Suprapubic skin (tissue), 4 donors: Measurements from ENCODE around the gene UBASH3A. TPM values are rescaled to one million over a fixed set of nuclear protein-coding genes. Genes with fewer than 3 reads are reported as not detected.

ENCODE experiments used
- DNase-seq, 2 donors: peaks; one replicate each; pipeline ENCODE4 v3.0.0-alpha.2; 2019; ENCODE audit warnings: low spot score in 2 of 2
- H3K27ac ChIP-seq: fragments of 200-600 bp; sonication (generic); one replicate; pipeline ENCODE4 v1.5.1; 2019
- H3K27me3 ChIP-seq: fragments of 200-600 bp; sonication (generic); one replicate; pipeline ENCODE4 v1.5.1; 2019
- H3K36me3 ChIP-seq: fragments of 200-600 bp; sonication (generic); one replicate; pipeline ENCODE4 v1.5.1; 2019
- H3K4me1 ChIP-seq: fragments of 200-600 bp; sonication (generic); one replicate; pipeline ENCODE4 v1.5.1; 2019
- H3K4me3 ChIP-seq: fragments of 200-600 bp; sonication (generic); one replicate; pipeline ENCODE4 v1.5.1; 2019; ENCODE audit warnings: mild to moderate bottlenecking
- H3K9me3 ChIP-seq: fragments of 200-600 bp; sonication (generic); one replicate; pipeline ENCODE4 v1.5.1; 2019
- CTCF ChIP-seq, 2 donors: fragments of 200-600 bp in 1 of 2; fragments of 450-650 bp in 1 of 2; sonication (generic) in 1 of 2; IDR thresholded peaks; one replicate each; pipeline ENCODE4 v1.5.1; 2016 to 2019; ENCODE audit warnings: antibody characterized with exemption in 2 of 2, mild to moderate bottlenecking in 1 of 2, moderate library complexity in 1 of 2
- EP300 ChIP-seq: sonication (generic); formaldehyde crosslinking; IDR thresholded peaks from one replicate; pipeline ENCODE4 v1.6.1; 2017; ENCODE audit warnings: antibody characterized with exemption
- POLR2A ChIP-seq, 2 donors: fragments of 450-650 bp; IDR thresholded peaks; one replicate each; pipeline ENCODE4 v1.6.1; 2017; ENCODE audit warnings: antibody characterized with exemption in 2 of 2, mild to moderate bottlenecking in 2 of 2, moderate library complexity in 2 of 2
- POLR2AphosphoS5 ChIP-seq, 3 donors: sonication (generic); formaldehyde crosslinking; IDR thresholded peaks; one replicate each; pipeline ENCODE4 v1.6.1; 2017; ENCODE audit warnings: antibody characterized with exemption in 3 of 3
- WGBS: methylation state at CpG from one replicate; pipeline ENCODE4 v1.1.5; 2018; 5-methylcytosine and 5-hydroxymethylcytosine counted together
- total RNA-seq, 4 donors: library from RNA; depleted of rRNA; stranded (reverse); fragments of >200 nt; gene quantifications; one replicate each; pipeline ENCODE4 v1.1.0, GENCODE V29; 2016

Gene UBASH3A
- total RNA-seq, 4 donors from 2014 or later: 0.36 to 1.0 (median 0.47) TPM; not detected in 1

- H3K9me3 ChIP-seq: no peaks in the 10 kb centered on the region
- H3K36me3 ChIP-seq: no peaks in the 10 kb centered on the region
- H3K4me3 ChIP-seq: no peak overlapping the region
- 89% methylated on average over 1 of the region's 1 CpG for WGBS
- H3K4me1 ChIP-seq: no peaks in the 10 kb centered on the region
- no peak for DNase-seq
- H3K27me3 ChIP-seq: peaks cover 11% of the 10 kb centered on the region
- no peak overlapping the region for H3K27ac ChIP-seq
- TF ChIP-seq POLR2AphosphoS5 (IDR thresholded peaks at IDR 0.05): no peak
- TF ChIP-seq CTCF (IDR thresholded peaks at IDR 0.05): no peak
- no peak for TF ChIP-seq EP300
- TF ChIP-seq POLR2A (IDR thresholded peaks at IDR 0.05): no peak
Measured at GRCh38 chr21:42381347-42381984, 22.2 kb upstream of the UBASH3A start.

GRCh38 chr21:42382915-42383314 is 20.8 kb upstream of the UBASH3A start:
- H3K27ac ChIP-seq: no peak overlapping the region
- H3K9me3 ChIP-seq: no peaks in the 10 kb centered on the region
- no peaks in the 10 kb centered on the region for H3K4me1 ChIP-seq
- H3K36me3 ChIP-seq: no peaks in the 10 kb centered on the region
- H3K27me3 ChIP-seq: peaks cover 3% of the 10 kb centered on the region
- 83% methylated on average over 4 of the region's 6 CpGs for WGBS
- no peak for DNase-seq
- TF ChIP-seq EP300: no peak
- no peak for TF ChIP-seq CTCF (IDR thresholded peaks at IDR 0.05)
- TF ChIP-seq POLR2AphosphoS5 (IDR thresholded peaks at IDR 0.05): no peak
- no peak for TF ChIP-seq POLR2A (IDR thresholded peaks at IDR 0.05)
- no peak overlapping the region for H3K4me3 ChIP-seq

GRCh38 chr21:42383331-42383730 is 20.4 kb upstream of the UBASH3A start:
- no peak overlapping the region for H3K27ac ChIP-seq
- H3K4me1 ChIP-seq: no peaks in the 10 kb centered on the region
- DNase-seq: no peak
- H3K36me3 ChIP-seq: no peaks in the 10 kb centered on the region
- peaks cover 3% of the 10 kb centered on the region for H3K27me3 ChIP-seq
- TF ChIP-seq EP300: no peak
- TF ChIP-seq CTCF (IDR thresholded peaks at IDR 0.05): no peak
- no peak for TF ChIP-seq POLR2AphosphoS5 (IDR thresholded peaks at IDR 0.05)
- TF ChIP-seq POLR2A (IDR thresholded peaks at IDR 0.05): no peak
- no peaks in the 10 kb centered on the region for H3K9me3 ChIP-seq
- no peak overlapping the region for H3K4me3 ChIP-seq
- WGBS: 91% methylated on average over 4 of the region's 6 CpGs

GRCh38 chr21:42384156-42384945 is 19.4 kb upstream of the UBASH3A start:
- no peaks in the 10 kb centered on the region for H3K36me3 ChIP-seq

More at GRCh38 chr21:42384156-42384945, 19.4 kb upstream of the UBASH3A start:
- Histone ChIP-seq H3K4me3 (no peak overlapping the region), H3K27ac (no peak overlapping the region), H3K9me3 (no peaks in the 10 kb centered on the region), H3K27me3 (peaks cover 3% of the 10 kb centered on the region), H3K4me1 (no peaks in the 10 kb centered on the region)
- 81% methylated on average over 8 of the region's 8 CpGs for WGBS
- TF ChIP-seq CTCF (IDR thresholded peaks at IDR 0.05) (no peak), EP300 (no peak), POLR2AphosphoS5 (IDR thresholded peaks at IDR 0.05) (no peak), POLR2A (IDR thresholded peaks at IDR 0.05) (no peak)
- DNase-seq: no peak
